ENCODE measurements around the gene DIAPH2.

GRCh38 chrX:97290199-97290598 is 605.6 kb downstream of the DIAPH2 start:
- TF ChIP-seq POLR2A (IDR thresholded peaks at IDR 0.05; ENCODE audit: low read depth, low read length) (no peak), POLR2AphosphoS5 (IDR thresholded peaks at IDR 0.05; ENCODE audit: low read depth, low read length) (no peak), TAF1 (IDR thresholded peaks at IDR 0.05; ENCODE audit: low read depth, low read length) (no peak)

All from GM12891 (cell line).